HS-27A (cell line): ENCODE data around the gene RFESD.
"Not testable (repeated sequence)": the region's sequence is repeated elsewhere in the genome, so short reads cannot be mapped to it uniquely, and the experiment has no call there.

Experiments used
- DNase-seq: peaks from one replicate; pipeline ENCODE4 v3.0.0-alpha.2; 2012; ENCODE audit warnings: low read depth, missing footprints

Gene RFESD

GRCh38 chr5:95667061-95667618 lies 20.6 kb downstream of the RFESD start:
- DNase-seq: no peak

- no peak for DNase-seq
Observed at GRCh38 chr5:95667678-95668077, 21.1 kb downstream of the RFESD start.

GRCh38 chr5:95668216-95668615 lies 21.6 kb downstream of the RFESD start:
- no peak for DNase-seq

- DNase-seq: no peak
Observed at GRCh38 chr5:95668728-95669127, 22.2 kb downstream of the RFESD start.

GRCh38 chr5:95669540-95669939 lies 23.0 kb downstream of the RFESD start:
- no peak for DNase-seq

- DNase-seq: no peak
Observed at GRCh38 chr5:95669985-95670384, 23.4 kb downstream of the RFESD start.

- DNase-seq: no peak
Observed at GRCh38 chr5:95670568-95670967, 24.0 kb downstream of the RFESD start.

- no peak for DNase-seq
Observed at GRCh38 chr5:95671826-95672225, 25.2 kb downstream of the RFESD start.

GRCh38 chr5:95672641-95673040 lies 26.1 kb downstream of the RFESD start:
- DNase-seq: no peak

GRCh38 chr5:95673081-95673480 lies 26.5 kb downstream of the RFESD start:
- DNase-seq: no peak

- no peak for DNase-seq
Observed at GRCh38 chr5:95682891-95683290, 36.3 kb downstream of the RFESD start, which contains the start of gene SPATA9. TSS of gene SPATA9 (minus strand) at chr5:95682991. CDS start at chr5:95682854, 137 bp downstream.

GRCh38 chr5:95684361-95684760 lies 37.8 kb downstream of the RFESD start:
- DNase-seq: no peak

GRCh38 chr5:95686651-95687050 lies 40.1 kb downstream of the RFESD start:
- DNase-seq: no peak

- no peak for DNase-seq
Observed at GRCh38 chr5:95689680-95690079, 43.1 kb downstream of the RFESD start.

GRCh38 chr5:95690333-95690732 lies 43.8 kb downstream of the RFESD start:
- DNase-seq: no peak

- DNase-seq: no peak
Observed at GRCh38 chr5:95697781-95698681, 51.5 kb downstream of the RFESD start.

GRCh38 chr5:95699337-95699736 lies 52.8 kb downstream of the RFESD start:
- no peak for DNase-seq

- no peak for DNase-seq
Observed at GRCh38 chr5:95701074-95701473, 54.5 kb downstream of the RFESD start.

GRCh38 chr5:95704150-95704549 lies 57.6 kb downstream of the RFESD start:
- no peak for DNase-seq

- DNase-seq: not testable (repeated sequence)
Observed at GRCh38 chr5:95706196-95706595, 59.6 kb downstream of the RFESD start.

GRCh38 chr5:95707055-95707454 lies 60.5 kb downstream of the RFESD start:
- DNase-seq: no peak
